NCI-H1436 treated with DMSO at 0.1 percent for 48 hours (cell line): ENCODE data around the gene FGF3.

Experiments used
- DNase-seq: peaks from one replicate; lab custom pipeline; 2025; lab: John Stamatoyannopoulos, UW

Gene FGF3

GRCh38 chr11:69818603-69819441 lies at the start of gene FGF3:
Gene FGF3, minus strand, starts transcription at chr11:69819416. Its CDS starts 483 bp downstream, at chr11:69818933.
- DNase-seq, result no peak

- no peak for DNase-seq
Measured at GRCh38 chr11:69868871-69869270, 49.7 kb upstream of the FGF3 start.

GRCh38 chr11:69868006-69868810 lies 49.0 kb upstream of the FGF3 start:
- DNase-seq, result no peak

GRCh38 chr11:69867076-69868005 lies 48.1 kb upstream of the FGF3 start:
- no peak for DNase-seq

GRCh38 chr11:69866648-69867047 lies 47.4 kb upstream of the FGF3 start:
- DNase-seq, result no peak

- no peak for DNase-seq
Measured at GRCh38 chr11:69865707-69866106, 46.5 kb upstream of the FGF3 start.

- no peak for DNase-seq
Measured at GRCh38 chr11:69864686-69865661, 45.8 kb upstream of the FGF3 start.

- no peak for DNase-seq
Measured at GRCh38 chr11:69863544-69864200, 44.5 kb upstream of the FGF3 start.

- no peak for DNase-seq
Measured at GRCh38 chr11:69862797-69863543, 43.8 kb upstream of the FGF3 start.

GRCh38 chr11:69862331-69862771 lies 43.1 kb upstream of the FGF3 start:
- no peak for DNase-seq

- no peak for DNase-seq
Measured at GRCh38 chr11:69861901-69862300, 42.7 kb upstream of the FGF3 start.

- DNase-seq, result no peak
Measured at GRCh38 chr11:69860796-69861445, 41.7 kb upstream of the FGF3 start.

- no peak for DNase-seq
Measured at GRCh38 chr11:69860244-69860643, 41.0 kb upstream of the FGF3 start.

- DNase-seq, result no peak
Measured at GRCh38 chr11:69859275-69859934, 40.2 kb upstream of the FGF3 start.

GRCh38 chr11:69855421-69855820 lies 36.2 kb upstream of the FGF3 start:
- DNase-seq, result no peak

GRCh38 chr11:69854713-69855112 lies 35.5 kb upstream of the FGF3 start:
- DNase-seq, result no peak

- DNase-seq, result no peak
Measured at GRCh38 chr11:69852056-69852455, 32.8 kb upstream of the FGF3 start.

- DNase-seq, result no peak
Measured at GRCh38 chr11:69848201-69848600, 29.0 kb upstream of the FGF3 start.
